NT2/D1 (cell line): ENCODE results near the gene TIAM2.
"Not testable (repeated sequence)": the region's sequence is repeated elsewhere in the genome, so short reads cannot be mapped to it uniquely, and the experiment has no call there.

ENCODE experiments used
- DNase-seq: peaks from one replicate; pipeline ENCODE4 v3.0.0-alpha.2; 2011; ENCODE audit warnings: low read depth, low spot score
- H3K27me3 ChIP-seq: 2 replicates; pipeline ENCODE4 v1.6.0; 2011; ENCODE audit warnings: mild to moderate bottlenecking; ENCODE audit not compliant: insufficient read length, insufficient read depth
- H3K36me3 ChIP-seq: 2 replicates; pipeline ENCODE4 v1.6.1; 2011; ENCODE audit warnings: mild to moderate bottlenecking, low read length, mixed read lengths; ENCODE audit not compliant: insufficient read depth, insufficient read length
- H3K4me1 ChIP-seq: 2 replicates; pipeline ENCODE4 v1.5.1; 2011; ENCODE audit not compliant: insufficient read depth, insufficient read length
- H3K4me3 ChIP-seq: 2 replicates; pipeline ENCODE4 v1.5.1; 2011; ENCODE audit warnings: low read depth; ENCODE audit not compliant: insufficient read length
- H3K9ac ChIP-seq: 2 replicates; pipeline ENCODE4 v1.6.0; 2011; ENCODE audit warnings: low read depth; ENCODE audit not compliant: insufficient read length
- H3K9me3 ChIP-seq: 2 replicates; pipeline ENCODE4 v1.5.1; 2011; ENCODE audit warnings: mild to moderate bottlenecking, low read length; ENCODE audit not compliant: insufficient read depth
- SUZ12 ChIP-seq: IDR thresholded peaks from 2 replicates; pipeline ENCODE4 v1.6.1; 2011; ENCODE audit not compliant: insufficient read length, insufficient read depth; ENCODE audit errors: extremely low read depth
- YY1 ChIP-seq: IDR thresholded peaks from 2 replicates; pipeline ENCODE4 v1.6.1; 2011; ENCODE audit not compliant: insufficient read length, insufficient read depth
- ZNF274 ChIP-seq: IDR thresholded peaks from 2 replicates; pipeline ENCODE4 v1.6.1; 2011; ENCODE audit warnings: mild to moderate bottlenecking, low read depth, low read length

The TIAM2 gene

GRCh38 chr6:155212616-155213380 is 217.7 kb downstream of the TIAM2 start:
- TF ChIP-seq SUZ12 (no peak), ZNF274 (no peak), YY1 (no peak)
- peaks cover 2% of the 10 kb centered on the region for H3K4me1 ChIP-seq
- H3K4me3 ChIP-seq = no peak overlapping the region
- no peak for DNase-seq
- H3K9ac ChIP-seq = no peak overlapping the region
- peaks cover 26% of the 10 kb centered on the region for H3K36me3 ChIP-seq
- H3K27me3 ChIP-seq = no peaks in the 10 kb centered on the region
- H3K9me3 ChIP-seq = peaks cover 13% of the 10 kb centered on the region; the same call in 1 of the 2 replicates

GRCh38 chr6:155213611-155214372 is 218.7 kb downstream of the TIAM2 start:
- DNase-seq = no peak
- H3K4me1 ChIP-seq = peaks cover 2% of the 10 kb centered on the region
- no peak overlapping the region for H3K4me3 ChIP-seq
- H3K9ac ChIP-seq = no peak overlapping the region
- H3K36me3 ChIP-seq = peaks cover 33% of the 10 kb centered on the region
- peaks cover 13% of the 10 kb centered on the region; the same call in 1 of the 2 replicates for H3K9me3 ChIP-seq
- H3K27me3 ChIP-seq = no peaks in the 10 kb centered on the region
- no peak for TF ChIP-seq YY1
- no peak for TF ChIP-seq ZNF274
- TF ChIP-seq SUZ12 = no peak

GRCh38 chr6:155215906-155216305 is 220.8 kb downstream of the TIAM2 start:
- DNase-seq = no peak
- H3K4me1 ChIP-seq = peaks cover 2% of the 10 kb centered on the region
- H3K9me3 ChIP-seq = peaks cover 13% of the 10 kb centered on the region; the same call in 1 of the 2 replicates
- TF ChIP-seq YY1 (no peak), ZNF274 (no peak), SUZ12 (no peak)
- no peak overlapping the region for H3K4me3 ChIP-seq
- H3K27me3 ChIP-seq = no peaks in the 10 kb centered on the region
- peaks cover 41% of the 10 kb centered on the region for H3K36me3 ChIP-seq
- no peak overlapping the region for H3K9ac ChIP-seq

DNA sequence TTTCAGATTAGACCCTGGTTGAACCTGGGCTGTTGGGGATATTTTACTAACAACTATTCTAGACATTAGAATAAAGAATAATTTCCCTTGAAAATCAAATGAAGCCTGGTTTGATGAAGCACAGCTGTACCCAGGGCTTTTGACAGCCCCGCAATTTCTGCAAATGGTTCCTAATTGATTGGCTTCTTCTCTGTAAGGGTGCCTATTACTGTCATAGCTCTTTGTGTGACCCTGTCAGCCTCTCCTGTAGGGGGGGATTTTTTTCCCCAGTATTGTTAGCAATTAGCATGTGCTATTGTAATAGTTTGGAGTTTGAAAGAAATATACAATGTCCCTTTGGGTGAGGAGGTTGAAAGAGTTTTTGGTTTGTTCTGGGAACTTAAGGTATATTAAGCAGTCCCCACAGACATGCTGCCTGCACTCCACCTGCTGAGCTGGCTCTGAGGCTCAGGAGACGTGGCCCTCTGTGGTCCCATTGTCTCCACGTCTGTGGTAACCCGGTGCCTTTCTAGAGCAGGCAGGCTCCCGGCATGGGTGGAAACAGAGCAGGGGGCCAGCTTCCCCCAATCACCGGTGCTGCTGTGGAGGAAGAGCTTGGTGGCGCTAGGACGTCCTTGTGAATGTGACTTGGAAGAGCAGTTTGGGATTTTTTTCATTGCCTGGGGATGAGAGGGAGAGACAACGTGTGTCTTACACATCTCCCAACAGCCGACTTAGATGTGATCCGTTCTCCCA is 221.4 kb downstream of the TIAM2 start:
- no peak for DNase-seq

GRCh38 chr6:155218711-155219110 is 223.6 kb downstream of the TIAM2 start:
- H3K4me3 ChIP-seq, H3K9me3 ChIP-seq, DNase-seq, H3K27me3 ChIP-seq, H3K9ac ChIP-seq, H3K4me1 ChIP-seq: not testable (repeated sequence)
- H3K36me3 ChIP-seq = peaks cover 24% of the 10 kb centered on the region

More for the DNA sequence above, 221.4 kb downstream of the TIAM2 start:
- H3K9ac ChIP-seq = no peak overlapping the region
- no peaks in the 10 kb centered on the region for H3K27me3 ChIP-seq
- H3K9me3 ChIP-seq = peaks cover 13% of the 10 kb centered on the region; the same call in 1 of the 2 replicates
- H3K4me1 ChIP-seq = peaks cover 2% of the 10 kb centered on the region
- H3K36me3 ChIP-seq = peaks cover 37% of the 10 kb centered on the region
- TF ChIP-seq ZNF274 = no peak
- no peak for TF ChIP-seq SUZ12
- no peak for TF ChIP-seq YY1
- no peak overlapping the region for H3K4me3 ChIP-seq

DNA sequence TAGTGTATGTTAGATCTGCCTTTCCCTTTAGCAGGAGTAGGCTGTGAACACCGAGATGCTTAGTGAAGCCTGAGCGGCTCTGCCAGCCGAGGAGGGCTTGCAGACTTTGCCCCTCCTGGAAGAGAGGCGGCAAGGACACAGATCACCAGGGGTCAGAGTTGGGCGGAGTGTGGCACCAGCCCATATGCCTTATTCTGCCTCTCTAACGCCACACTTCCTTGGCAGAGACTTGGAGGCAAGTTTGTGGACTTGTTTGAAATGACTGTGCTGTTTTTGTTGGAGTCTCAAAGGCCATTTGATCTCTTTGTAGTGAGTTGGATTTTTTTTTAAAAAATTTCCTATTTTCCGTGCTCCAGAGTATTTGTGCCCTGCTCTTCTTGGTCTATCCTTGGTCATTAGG is 224.2 kb downstream of the TIAM2 start:
- Histone ChIP-seq H3K36me3 (peaks cover 18% of the 10 kb centered on the region), H3K27me3 (no peaks in the 10 kb centered on the region), H3K9me3 (no peaks in the 10 kb centered on the region), H3K9ac (no peak overlapping the region), H3K4me1 (peaks cover under 1% of the 10 kb centered on the region), H3K4me3 (no peak overlapping the region)
- DNase-seq = no peak
- no peak for TF ChIP-seq SUZ12
- TF ChIP-seq ZNF274 = no peak
- no peak for TF ChIP-seq YY1

- Histone ChIP-seq H3K9me3 (no peaks in the 10 kb centered on the region), H3K4me3 (no peak overlapping the region), H3K4me1 (no peaks in the 10 kb centered on the region), H3K9ac (no peak overlapping the region), H3K36me3 (peaks cover 17% of the 10 kb centered on the region), H3K27me3 (no peaks in the 10 kb centered on the region)
- no peak for TF ChIP-seq YY1
- TF ChIP-seq ZNF274 = no peak
- DNase-seq = no peak
These were observed 224.8 kb downstream of the TIAM2 start for GRCh38 chr6:155219858-155220301.
